Endometrial microvascular endothelial cells (primary cell): ENCODE results near the gene IFNL1. TPM values are rescaled to one million over a fixed set of nuclear protein-coding genes. Genes with fewer than 3 reads are reported as not detected.
"Not testable (repeated sequence)": the region's sequence is repeated elsewhere in the genome, so short reads cannot be mapped to it uniquely, and the experiment has no call there.

Experiments used
- in situ Hi-C: cut with HindIII; loops from 2 replicates; pipeline ENCODE4 v1.10.0; 2017; ENCODE audit warnings: low sequenced_read_pairs, low pct_unique_long_range_greater_than_20kb; ENCODE audit errors: inconsistent ontology term
- total RNA-seq: library from RNA; depleted of rRNA; stranded (reverse); fragments of >200 nt; gene quantifications from one replicate; pipeline ENCODE4 v1.2.3, GENCODE V29; 2015; ENCODE audit errors: inconsistent ontology term

Gene IFNL1
- total RNA-seq, 1 donor from 2014 or later = not detected

DNA sequence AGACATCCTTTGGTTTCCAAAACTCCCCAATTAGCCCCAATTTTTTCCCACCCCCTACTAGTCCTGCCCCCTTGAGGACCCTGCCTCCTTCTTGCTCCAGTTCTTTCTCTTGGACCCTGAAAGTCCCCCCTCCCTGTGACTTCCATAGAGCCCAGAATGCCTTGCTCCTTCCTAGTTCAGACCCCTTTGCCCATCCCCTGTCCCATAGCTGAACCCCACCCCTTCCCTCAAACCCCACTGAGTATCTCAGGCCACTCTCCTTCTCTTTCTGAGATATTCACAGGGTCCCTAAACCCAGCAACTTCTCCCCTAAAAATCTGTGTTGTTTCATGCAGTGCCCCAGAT, 25.6 kb downstream of the IFNL1 start:
- in situ Hi-C loops = no loop called here

DNA sequence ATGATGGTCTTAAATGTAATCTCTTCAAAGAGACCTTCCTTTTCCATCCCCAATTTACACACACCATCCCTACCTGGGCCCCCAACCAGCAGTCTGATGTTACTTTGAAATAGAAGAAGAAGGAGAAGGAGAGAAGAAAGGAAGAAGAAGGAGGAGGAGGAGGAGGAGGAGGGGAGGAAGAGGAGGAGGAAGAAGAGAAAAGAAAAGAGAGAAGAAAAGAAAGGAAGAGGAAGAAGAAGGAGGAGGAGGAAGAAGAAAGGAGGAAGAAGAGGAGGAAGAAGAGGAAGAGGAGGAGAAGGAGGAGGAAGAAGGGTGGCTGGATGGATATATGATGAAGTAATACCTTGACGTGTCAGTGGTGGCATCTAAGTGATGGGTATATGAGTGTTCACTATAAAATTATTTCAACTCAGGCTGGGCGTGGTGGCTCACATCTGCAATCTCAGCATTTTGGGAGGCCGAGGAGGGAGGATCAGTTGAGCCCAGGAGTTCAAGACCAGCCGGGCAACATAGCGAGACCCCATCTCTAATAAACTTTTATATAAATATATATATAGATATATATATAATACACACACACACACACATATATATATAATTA, 28.1 kb downstream of the IFNL1 start:
- in situ Hi-C loops = no loop called here

DNA sequence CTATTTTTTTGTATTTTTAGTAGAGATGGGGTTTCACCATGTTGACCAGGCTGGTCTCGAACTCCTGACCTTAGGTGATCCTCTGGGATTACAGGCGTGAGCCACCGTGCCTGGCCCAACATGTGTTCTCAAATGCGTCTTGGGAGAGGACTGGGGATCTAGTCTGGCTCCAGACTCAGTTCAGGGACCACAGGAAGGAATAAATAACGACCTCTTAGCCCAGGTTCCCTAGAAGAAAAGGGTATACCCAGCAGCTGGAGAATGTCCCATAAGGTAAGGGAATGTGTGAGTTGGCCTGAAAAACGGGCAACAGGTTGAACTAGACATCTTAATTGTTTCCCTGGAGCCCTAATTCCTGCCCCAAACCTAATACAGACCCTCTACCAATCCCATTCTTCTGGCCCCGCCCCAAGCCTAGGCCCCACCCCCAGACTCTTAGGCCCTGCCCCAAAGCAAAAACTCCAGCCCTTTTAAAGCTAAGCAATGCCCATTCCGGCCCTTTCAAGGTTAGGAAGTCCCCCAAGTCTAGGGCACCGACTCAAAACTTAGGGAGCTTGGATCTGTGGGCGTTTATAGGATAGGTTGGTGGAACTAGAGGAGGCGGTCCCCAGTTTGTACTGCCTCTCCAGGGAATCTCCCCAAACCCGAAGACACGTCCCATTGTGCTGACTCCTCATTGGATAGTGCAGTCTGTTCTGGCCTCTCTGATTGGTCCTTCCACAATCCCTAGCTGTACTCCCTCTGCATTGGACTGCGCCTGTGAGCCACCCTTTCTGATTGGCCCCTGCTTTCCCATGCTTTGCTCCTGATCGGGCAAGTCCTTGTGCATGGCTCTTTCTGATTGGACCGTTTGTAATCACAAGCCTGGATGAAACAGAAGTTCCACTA, 29.8 kb downstream of the IFNL1 start:
- in situ Hi-C loops = no loop called here

DNA sequence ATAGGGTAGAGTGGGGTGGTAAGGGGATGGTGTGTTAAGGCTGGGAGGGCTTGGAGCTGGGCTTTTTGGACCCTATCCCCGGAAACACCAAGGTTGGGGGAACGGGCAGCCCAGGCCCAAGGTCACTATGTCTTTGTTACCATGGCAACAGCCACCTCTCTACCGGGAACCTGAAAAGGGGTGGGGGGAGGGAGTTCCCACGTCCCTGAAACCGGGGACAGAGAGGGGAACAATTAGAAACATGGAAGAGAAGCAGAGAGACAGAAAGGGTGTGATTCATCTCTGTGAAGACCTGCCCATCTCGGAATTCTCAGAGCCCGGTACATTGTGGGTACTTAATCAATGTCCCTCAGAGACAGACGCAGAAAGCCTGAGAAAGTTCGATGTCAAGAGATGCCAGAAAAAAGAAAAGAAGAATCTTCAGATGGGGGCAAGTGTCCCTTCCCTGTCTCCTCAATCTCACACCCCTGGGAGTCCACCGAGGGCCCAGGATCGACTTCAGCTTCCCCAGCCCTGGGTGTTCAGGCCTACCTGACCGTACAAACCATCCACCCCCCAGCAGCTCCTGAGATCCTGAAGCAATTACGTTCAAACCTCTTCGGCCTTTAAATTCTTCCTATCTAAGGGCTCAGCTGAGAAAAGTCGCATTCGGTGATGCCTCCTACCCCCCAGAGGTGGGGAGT, 31.3 kb downstream of the IFNL1 start:
- in situ Hi-C loops = no loop called here

DNA sequence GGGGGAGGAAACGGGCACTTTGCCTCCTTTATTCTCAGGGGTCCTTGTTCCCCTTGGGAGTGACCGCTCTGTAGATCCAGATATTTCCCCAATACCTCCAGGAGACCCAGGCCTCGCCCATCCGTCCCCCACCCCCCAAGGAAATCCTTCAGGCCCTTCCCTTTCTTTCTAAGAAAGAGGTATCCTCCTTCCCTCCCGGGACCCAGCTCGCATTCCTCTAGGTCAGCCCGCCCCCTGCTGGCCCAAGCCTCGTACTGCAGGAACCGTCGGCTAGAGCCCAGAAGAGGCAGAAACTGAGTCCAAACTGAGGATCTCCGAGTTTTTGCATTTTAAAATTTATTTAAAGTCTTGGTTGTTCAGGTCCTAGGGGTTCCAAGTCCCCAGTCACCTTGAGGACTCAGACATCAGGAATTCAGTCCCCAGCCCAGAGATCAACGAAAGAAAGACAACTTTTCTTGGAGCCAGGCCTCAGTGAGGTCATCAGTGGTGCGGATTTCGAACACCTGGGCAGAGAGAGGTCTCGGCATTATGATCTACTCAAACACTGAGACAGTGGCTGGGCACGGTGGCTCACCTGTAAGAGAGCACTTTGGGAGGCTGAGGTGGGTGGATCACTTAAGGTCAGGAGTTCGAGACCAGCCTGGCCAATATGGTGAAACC, 32.0 kb downstream of the IFNL1 start:
- in situ Hi-C loops = no loop called here

DNA sequence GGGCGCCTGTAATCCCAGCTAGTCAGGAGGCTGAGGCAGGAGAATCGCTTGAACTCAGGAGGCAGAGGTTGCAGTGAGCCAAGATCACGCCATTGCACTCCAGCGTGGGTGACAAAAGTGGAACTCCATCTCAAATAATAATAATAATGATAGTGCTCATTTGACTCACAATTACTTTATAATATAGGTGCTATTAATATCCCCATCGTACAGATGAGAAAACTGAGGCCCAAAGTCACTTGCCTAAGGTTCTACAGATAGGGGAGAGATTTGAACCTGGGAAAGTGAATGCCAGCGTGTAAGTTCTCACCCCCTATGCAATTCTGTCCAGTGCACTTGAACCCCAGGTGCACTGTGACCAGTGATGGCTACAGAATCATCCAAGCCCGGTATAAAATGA, 33.7 kb downstream of the IFNL1 start:
- in situ Hi-C loops = no loop called here

DNA sequence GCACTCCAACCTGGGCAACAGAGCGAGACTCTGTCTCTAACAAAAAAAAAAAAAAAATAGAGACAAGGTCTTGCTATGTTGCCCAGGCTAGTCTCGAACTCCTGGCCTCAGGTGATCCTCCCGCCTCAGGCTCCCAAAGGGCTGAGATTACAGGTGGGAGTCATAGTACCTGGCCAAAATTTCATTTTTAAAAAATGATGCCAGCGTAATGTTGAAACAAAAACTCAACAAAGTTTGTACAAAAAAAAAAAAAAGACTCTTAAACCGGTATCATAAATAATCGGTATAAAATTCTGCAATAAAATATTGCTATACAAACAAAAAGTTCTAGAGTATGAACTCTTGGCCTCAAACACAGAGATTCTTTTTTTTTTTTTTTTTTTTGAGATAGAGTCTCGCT, 36.1 kb downstream of the IFNL1 start:
- in situ Hi-C loops = no loop called here

DNA sequence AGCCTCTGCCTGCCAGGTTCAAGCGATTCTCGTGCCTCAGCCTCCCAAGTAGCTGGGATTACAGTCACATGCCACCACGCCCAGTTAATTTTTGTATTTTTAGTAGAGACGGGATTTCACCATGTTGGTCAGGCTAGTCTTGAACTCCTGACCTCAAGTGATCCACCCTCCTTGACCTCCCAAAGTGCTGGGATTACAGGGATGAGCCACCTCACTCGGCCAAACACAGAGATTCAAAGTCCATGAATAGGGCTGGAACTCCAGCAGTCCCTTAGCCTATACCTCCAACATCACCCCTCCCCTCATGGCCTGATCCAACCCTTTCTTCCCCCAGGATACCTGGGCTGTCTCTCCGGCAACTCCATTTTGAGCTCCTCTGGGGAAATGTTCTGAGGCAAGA, 36.5 kb downstream of the IFNL1 start:
- in situ Hi-C loops = not testable (repeated sequence)

DNA sequence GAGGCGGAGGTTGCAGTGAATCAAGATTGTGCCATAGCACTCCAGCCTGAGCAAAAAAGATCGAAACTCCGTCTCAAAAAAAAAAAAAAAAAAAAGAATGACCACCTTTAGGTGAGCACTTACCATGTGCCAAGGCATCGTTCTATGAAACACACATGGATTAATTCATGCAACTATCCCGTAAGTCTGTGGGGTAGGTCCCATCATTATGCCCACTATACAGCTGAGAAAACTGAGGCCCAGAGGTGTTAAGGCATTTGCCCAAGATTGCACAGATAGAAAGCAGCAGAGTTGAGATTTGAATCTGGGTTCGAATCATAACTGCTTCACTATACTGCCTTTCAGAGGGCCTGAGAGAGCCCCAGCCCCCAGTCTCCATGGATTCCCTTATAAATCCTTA, 37.3 kb downstream of the IFNL1 start:
- in situ Hi-C loops = no loop called here

DNA sequence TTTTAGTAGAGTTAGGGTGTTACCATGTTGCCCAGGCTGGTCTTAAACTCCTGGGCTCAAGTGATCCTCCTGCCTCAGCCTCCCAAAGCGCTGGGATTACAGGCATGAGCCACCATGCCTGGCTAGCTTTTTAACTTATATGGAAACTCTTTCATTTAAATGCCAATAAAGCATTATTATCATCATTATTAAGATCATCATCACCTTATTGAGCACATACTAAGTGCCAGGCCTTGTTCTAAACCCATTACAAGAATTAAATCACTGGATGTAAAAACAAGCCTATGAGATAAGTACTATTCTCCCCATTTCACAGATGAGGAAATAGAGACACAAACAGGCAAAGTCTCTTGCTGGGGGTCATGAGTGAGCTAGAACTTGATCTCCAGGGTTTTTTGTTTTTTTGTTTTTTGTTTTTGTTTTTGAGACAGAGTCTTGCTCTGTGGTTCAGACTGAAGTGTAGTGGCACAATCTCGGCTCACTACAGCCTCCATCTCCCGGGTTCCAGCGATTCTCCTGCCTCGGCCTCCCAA, 38.3 kb downstream of the IFNL1 start:
- in situ Hi-C loops = no loop called here

DNA sequence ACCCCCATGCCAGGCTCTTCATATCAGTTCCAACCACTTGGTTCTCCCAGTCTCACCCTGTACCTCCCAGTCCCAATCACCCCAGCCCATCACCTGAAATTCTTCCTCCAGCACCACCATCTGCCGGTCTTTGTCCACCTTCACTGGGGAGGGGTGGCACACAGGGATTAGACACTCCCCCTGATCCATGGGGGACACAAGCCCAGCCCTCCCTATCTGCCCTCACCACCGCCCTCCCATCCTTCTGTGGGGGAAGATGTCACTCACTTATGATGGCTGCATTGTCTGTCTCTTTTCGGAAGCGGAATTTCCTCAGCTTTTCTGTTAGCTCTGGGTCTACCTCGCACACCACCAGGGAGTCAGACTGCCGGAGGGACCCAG, 39.0 kb downstream of the IFNL1 start:
- in situ Hi-C loops = no loop called here

DNA sequence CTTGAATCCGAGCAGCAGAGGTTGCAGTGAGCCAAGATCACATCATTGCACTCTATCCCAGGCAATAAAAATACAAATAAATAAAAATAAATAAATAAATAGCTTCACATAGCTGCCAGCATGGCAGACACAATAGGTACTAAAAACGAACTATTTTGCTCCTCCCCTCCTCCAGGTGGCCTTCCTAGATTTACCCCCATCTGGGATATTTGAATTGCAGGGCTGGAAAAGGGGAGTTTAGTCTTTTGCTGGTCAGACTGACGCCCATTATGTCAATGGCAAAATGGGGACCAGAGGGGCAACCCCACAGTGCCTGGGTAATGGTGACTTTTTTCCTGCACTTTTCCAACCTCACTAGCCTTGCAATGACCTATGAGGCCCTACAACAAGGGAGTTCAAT, 40.3 kb downstream of the IFNL1 start:
- in situ Hi-C loops = no loop called here

DNA sequence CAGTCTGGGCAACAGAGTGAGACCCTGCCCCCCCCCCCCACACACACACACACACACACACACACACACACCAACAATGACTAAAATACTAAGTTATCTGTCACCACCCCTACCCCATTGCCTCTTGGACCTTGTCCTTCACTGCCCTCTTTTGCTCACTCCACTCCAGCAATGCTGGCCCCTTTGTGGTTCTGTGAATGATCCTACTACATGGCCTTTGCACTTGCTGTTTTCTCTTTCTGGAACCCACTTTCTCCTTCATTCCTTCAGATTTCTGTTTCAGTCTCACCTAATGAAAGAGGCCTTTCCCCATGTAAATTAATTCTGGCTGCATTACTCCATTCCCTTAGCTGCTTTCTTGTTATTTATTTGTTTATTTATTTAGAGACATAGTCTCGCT, 43.5 kb downstream of the IFNL1 start:
- in situ Hi-C loops = no loop called here

DNA sequence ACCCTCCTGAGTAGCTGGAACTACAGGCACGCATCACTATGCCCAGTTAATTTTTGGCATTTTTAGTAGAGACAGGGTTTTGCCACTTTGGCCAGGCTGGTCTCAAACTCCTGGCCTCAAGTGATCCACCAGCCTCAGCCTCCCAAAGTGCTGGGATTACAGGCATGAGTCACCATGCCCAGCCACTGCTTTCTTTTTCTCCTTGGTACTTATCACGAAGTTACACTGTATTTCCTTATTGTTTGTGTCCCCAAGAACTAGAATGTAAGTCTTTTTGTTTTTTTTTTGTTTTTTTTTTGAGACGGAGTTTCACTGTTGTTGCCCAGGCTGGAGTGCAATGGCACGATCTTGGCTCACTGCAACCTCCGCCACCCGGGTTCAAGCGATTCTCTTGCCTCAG, 43.9 kb downstream of the IFNL1 start:
- in situ Hi-C loops = not testable (repeated sequence)

DNA sequence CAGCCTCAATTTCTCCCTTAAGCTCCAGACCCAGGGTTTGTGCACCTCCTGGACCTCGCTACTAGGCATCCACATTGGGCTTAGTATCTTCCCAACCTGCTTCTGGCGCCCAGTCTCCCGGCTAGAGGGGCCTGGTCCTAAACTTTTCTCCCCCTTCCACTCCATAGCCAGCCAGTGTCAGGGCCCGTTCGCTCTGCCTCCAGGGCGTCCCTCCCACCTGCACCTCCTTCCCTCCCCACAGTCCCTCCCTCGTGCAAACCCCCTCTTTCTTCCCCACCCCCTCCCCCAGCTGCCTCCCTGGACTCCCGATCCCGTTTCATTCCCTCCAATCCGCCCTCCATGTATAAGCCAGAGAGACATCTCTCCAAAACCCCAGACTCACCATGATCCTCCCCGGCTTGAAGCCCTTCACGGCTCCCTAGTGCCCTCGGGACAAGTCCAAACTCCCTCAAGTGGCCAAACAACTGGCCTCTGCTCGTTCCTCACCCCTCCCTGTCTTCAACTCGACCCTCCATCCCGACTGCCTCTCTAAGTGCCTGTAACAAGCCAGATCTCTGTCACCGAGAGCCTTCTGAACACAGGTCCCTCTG, 45.0 kb downstream of the IFNL1 start:
- in situ Hi-C loops = no loop called here

DNA sequence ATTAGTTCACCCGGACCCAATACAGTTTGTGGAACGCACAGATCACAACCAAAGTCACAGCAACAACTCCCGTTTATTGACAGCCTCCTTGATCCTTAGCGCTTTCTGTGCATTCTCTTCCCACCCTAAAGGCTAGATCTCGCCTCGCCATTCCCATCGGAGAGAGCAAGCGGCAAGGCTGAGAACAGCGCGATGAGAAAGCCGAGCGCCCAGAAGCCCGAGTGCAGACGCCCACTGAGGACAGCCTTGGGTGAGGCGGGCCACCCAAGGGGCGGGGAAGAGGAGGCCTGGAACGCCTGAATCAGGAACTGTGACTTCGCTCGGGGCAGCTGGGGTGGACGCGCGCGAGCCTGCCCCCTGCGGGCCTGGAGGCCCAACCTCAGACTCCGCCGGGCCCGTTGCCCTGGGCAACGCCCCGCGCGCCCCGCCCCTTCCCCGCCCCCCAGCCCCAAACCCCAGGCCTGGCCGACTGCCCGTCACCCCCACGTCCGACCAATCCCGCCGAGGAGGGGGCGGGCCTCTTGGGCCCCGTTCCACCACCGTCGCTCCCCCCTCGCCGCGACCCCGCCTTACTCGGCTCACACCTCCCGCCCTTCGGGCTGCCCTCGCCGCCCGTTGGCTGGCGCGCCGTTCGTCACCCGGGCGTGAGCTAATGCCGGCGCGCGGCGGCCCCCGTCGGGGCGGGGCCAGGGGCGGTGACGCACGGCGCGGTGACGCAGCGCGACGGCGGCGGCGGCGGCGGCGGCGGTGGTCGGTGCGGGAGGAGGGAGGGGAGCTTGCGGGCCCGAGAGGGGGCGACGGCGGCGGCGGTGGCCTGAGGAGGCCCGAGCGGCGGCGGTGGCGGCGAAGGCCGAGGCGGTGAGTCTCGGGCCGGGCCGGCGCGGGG, 45.8 kb downstream of the IFNL1 start, which contains the start of gene SAMD4B:
Gene SAMD4B, plus strand, starts transcription at position 703 of the 886 bp plus-strand sequence. CDS start 14,473 bp downstream, outside the sequence.
- in situ Hi-C loops = no loop called here

DNA sequence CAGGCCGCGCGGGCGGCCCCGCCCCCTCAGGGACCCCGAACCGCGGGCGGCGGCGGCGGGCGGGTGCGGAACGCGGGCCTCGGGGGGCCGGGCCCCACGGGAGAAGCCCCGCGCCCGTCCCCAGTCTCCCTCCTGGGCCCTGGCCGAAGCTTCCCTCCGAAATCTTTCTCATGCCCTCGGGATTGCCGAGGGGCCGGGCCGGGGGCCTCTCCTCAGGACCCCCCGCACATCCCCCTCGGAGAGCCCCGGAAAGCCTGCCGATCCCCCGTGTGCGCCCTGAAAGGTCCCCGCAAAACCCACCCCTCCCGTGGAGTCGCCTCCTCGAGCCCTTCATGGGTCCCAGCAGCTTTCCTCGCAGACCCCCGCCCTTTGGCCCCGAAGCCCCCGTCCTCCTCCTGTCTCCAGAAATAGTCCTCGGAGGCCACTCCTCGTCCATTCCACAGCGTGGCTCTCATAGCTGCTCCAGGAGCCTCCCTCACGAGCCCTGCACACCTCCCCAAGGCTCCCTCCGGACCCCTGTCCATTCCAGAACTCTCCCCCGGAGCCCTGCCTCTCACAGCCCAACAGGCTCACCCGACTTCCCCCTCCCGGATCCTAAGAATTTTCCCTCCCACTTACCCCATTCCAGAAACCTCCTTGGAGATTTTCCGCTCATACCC, 46.6 kb downstream of the IFNL1 start:
- in situ Hi-C loops = no loop called here

DNA sequence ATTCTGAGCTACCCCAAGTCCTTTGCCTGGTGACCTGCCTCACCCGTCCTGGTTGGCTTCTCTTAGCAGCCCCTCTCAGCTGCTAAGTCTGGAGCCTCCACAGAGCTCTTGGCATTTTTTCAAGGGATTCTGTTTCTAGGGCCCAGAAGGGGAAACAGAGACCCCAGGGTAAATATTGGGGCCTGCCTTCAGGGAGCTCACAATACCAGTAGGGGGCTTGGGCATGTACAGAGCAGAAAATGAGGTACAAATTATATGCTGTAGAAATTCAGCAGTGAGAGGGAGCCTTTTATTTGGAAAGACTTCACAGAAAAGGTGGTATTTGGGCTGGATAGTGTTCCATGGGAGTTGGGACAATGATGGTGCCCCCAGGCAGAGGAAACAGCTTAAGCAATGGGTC, 49.7 kb downstream of the IFNL1 start:
- in situ Hi-C loops = no loop called here
